ENCODE data around the gene CDH18.

The CDH18 gene

GRCh38 chr5:19880859-19881436 lies 107.1 kb downstream of the CDH18 start:
- Histone ChIP-seq H3K4me2 (ENCODE audit: low read length) (no peak overlapping the region), H3K27me3 (ENCODE audit: insufficient read depth, low read length) (no peaks in the 10 kb centered on the region)
- TF ChIP-seq EZH2 (IDR thresholded peaks at IDR 0.05; ENCODE audit: borderline replicate concordance, low read length) (no peak), CTCF (IDR thresholded peaks at IDR 0.05; ENCODE audit: low read length) (no peak)

GRCh38 chr5:19880458-19880857 lies 107.5 kb downstream of the CDH18 start:
- Histone ChIP-seq H3K27ac (ENCODE audit: low read depth, low read length, poor library complexity, severe bottlenecking) (no peak overlapping the region), H3K4me3 (ENCODE audit: low read depth, low read length, poor library complexity, severe bottlenecking) (no peak overlapping the region), H3K4me2 (ENCODE audit: low read length) (no peak overlapping the region), H3K9ac (ENCODE audit: low read length) (no peak overlapping the region), H3K79me2 (ENCODE audit: insufficient read depth, low read length) (no peaks in the 10 kb centered on the region), H3K27me3 (ENCODE audit: insufficient read depth, low read length) (no peaks in the 10 kb centered on the region), H4K20me1 (ENCODE audit: insufficient read depth, low read length) (no peaks in the 10 kb centered on the region), H3K9me3 (ENCODE audit: low read length) (no peaks in the 10 kb centered on the region), H3K4me1 (ENCODE audit: insufficient read depth, low read length, severe bottlenecking) (no peaks in the 10 kb centered on the region), H2AFZ (ENCODE audit: low read length) (no peak overlapping the region), H3K36me3 (ENCODE audit: insufficient read depth, low read length) (no peaks in the 10 kb centered on the region), H3F3A (ENCODE audit: insufficient read depth, low read length) (no peaks in the 10 kb centered on the region), H3K9me2 (ENCODE audit: low read depth, low read length) (no peaks in the 10 kb centered on the region)
- TF ChIP-seq CTCF (IDR thresholded peaks at IDR 0.05; ENCODE audit: low read length) (no peak), EZH2 (IDR thresholded peaks at IDR 0.05; ENCODE audit: borderline replicate concordance, low read length) (no peak)

More at GRCh38 chr5:19880859-19881436, 107.1 kb downstream of the CDH18 start:
- Histone ChIP-seq H3K9me3 (ENCODE audit: low read length) (no peaks in the 10 kb centered on the region), H3K9me2 (ENCODE audit: low read depth, low read length) (no peaks in the 10 kb centered on the region), H2AFZ (ENCODE audit: low read length) (no peak overlapping the region), H3F3A (ENCODE audit: insufficient read depth, low read length) (no peaks in the 10 kb centered on the region), H3K79me2 (ENCODE audit: insufficient read depth, low read length) (no peaks in the 10 kb centered on the region), H3K27ac (ENCODE audit: low read depth, low read length, poor library complexity, severe bottlenecking) (no peak overlapping the region), H3K36me3 (ENCODE audit: insufficient read depth, low read length) (no peaks in the 10 kb centered on the region), H3K4me1 (ENCODE audit: insufficient read depth, low read length, severe bottlenecking) (no peaks in the 10 kb centered on the region), H3K9ac (ENCODE audit: low read length) (no peak overlapping the region), H4K20me1 (ENCODE audit: insufficient read depth, low read length) (no peaks in the 10 kb centered on the region), H3K4me3 (ENCODE audit: low read depth, low read length, poor library complexity, severe bottlenecking) (no peak overlapping the region)

- Histone ChIP-seq H3K79me2 (ENCODE audit: insufficient read depth, low read length) (no peaks in the 10 kb centered on the region), H3K9me3 (ENCODE audit: low read length) (no peaks in the 10 kb centered on the region), H3K9me2 (ENCODE audit: low read depth, low read length) (no peaks in the 10 kb centered on the region), H3K9ac (ENCODE audit: low read length) (no peak overlapping the region), H3K27me3 (ENCODE audit: insufficient read depth, low read length) (no peaks in the 10 kb centered on the region), H4K20me1 (ENCODE audit: insufficient read depth, low read length) (no peaks in the 10 kb centered on the region), H3K4me2 (ENCODE audit: low read length) (no peak overlapping the region), H3K36me3 (ENCODE audit: insufficient read depth, low read length) (no peaks in the 10 kb centered on the region), H3K27ac (ENCODE audit: low read depth, low read length, poor library complexity, severe bottlenecking) (no peak overlapping the region), H3K4me3 (ENCODE audit: low read depth, low read length, poor library complexity, severe bottlenecking) (no peak overlapping the region), H3K4me1 (ENCODE audit: insufficient read depth, low read length, severe bottlenecking) (no peaks in the 10 kb centered on the region), H3F3A (ENCODE audit: insufficient read depth, low read length) (no peaks in the 10 kb centered on the region), H2AFZ (ENCODE audit: low read length) (no peak overlapping the region)
- TF ChIP-seq EZH2 (IDR thresholded peaks at IDR 0.05; ENCODE audit: borderline replicate concordance, low read length) (no peak), CTCF (IDR thresholded peaks at IDR 0.05; ENCODE audit: low read length) (no peak)
Measured at GRCh38 chr5:19874811-19875210, 113.2 kb downstream of the CDH18 start.

Measured in OCI-LY1 (cell line).